GM12864 (cell line): Measurements from ENCODE around the gene TRAPPC11.
A peak's percentile ranks its signal among the peaks of the same experiment; 100 is the strongest.

Source experiments
- DNase-seq: peaks from one replicate; pipeline ENCODE4 v3.0.0-alpha.2; 2011; ENCODE audit warnings: low read depth
- H3K4me3 ChIP-seq: 2 replicates; pipeline ENCODE4 v1.5.1; 2011; ENCODE audit warnings: mild to moderate bottlenecking, low read depth, low read length, control low read depth
- TF ChIP-seq, protein P1 (sequence below): IDR thresholded peaks from 2 replicates; pipeline ENCODE4 v1.5.1; 2011; ENCODE audit warnings: low read depth, mild to moderate bottlenecking, moderate library complexity, low read length, control low read depth, inconsistent platforms; ENCODE audit errors: missing control alignments

Gene TRAPPC11

DNA sequence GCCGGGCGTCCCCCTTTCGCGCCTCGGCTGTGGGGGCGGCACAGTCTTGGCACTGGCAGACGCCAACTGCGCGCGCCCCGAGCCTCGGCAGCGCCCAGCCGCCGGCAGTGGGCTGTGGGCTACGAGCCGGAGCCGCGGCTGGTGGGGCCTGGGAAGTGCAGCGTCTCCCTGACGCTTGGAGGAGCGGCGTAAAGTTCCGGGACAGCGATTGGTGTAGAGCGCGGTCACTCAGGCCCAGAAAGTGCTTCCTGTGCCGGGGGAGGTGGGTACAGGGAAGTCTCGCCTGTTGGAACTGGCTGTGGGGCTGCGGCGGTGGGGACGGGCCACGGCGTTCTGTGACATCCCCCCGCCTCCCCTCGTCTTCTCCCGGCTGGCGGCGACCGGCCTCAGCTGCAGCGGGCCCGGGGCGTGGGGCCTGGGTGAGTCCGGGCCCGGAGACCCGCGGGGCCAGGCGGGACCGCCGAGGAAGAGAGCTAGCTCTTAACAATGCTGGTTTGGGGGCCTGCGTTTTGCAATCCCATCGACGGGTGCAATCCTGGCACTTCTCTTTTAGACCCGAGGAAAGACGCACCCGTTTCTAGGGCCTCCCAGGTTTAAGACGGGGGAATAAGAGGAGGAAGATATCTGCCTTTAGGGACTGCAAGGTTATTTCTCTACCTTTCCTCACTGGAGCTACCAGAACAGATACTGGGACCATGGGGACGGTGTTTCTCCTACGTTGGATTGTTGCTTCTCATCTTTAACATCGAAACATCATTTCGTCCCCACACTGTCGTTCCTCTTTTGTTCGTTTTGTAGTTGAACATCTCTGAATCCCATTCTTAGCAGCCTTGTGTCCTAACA lies at the start of gene TRAPPC11, which contains the start of gene RWDD4:
Gene TRAPPC11 (plus strand): TSS at position 265 of the 843 bp plus-strand sequence. CDS start 4,575 bp downstream, outside the sequence.
Gene RWDD4 (minus strand): TSS at position 157 of the 843 bp plus-strand sequence. CDS start 233 bp downstream, outside the sequence.
- DNase-seq, result peak; percentile 97
- H3K4me3 ChIP-seq, result peak within 1 kb of the TSS; percentile 97
- TF ChIP-seq, protein P1, sequence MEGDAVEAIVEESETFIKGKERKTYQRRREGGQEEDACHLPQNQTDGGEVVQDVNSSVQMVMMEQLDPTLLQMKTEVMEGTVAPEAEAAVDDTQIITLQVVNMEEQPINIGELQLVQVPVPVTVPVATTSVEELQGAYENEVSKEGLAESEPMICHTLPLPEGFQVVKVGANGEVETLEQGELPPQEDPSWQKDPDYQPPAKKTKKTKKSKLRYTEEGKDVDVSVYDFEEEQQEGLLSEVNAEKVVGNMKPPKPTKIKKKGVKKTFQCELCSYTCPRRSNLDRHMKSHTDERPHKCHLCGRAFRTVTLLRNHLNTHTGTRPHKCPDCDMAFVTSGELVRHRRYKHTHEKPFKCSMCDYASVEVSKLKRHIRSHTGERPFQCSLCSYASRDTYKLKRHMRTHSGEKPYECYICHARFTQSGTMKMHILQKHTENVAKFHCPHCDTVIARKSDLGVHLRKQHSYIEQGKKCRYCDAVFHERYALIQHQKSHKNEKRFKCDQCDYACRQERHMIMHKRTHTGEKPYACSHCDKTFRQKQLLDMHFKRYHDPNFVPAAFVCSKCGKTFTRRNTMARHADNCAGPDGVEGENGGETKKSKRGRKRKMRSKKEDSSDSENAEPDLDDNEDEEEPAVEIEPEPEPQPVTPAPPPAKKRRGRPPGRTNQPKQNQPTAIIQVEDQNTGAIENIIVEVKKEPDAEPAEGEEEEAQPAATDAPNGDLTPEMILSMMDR, result peak; percentile 10

GRCh38 chr4:183610033-183610432 lies 49.1 kb upstream of the TRAPPC11 start:
- no peak overlapping the region for H3K4me3 ChIP-seq
- TF ChIP-seq, protein P1, result no peak
- DNase-seq, result no peak

DNA sequence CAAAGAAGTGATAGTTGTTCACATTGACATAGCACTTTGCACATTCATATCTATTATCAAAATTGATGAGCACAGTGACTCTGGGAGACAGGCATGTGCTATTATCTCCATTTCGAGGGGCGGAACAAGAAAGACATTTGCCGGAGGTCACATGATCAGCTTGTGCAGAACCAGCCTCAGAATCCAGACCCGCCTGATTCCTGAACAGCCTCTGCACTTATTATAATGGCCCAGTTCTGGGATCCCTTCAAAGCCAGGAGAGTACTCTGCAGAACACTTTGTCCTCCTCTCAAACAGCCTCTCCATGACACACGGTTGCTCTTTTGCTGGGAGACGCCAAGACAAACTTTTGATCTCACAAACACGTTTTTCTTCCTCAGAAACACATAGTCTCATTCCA lies 48.5 kb upstream of the TRAPPC11 start:
- H3K4me3 ChIP-seq, result no peak overlapping the region
- DNase-seq, result no peak
- TF ChIP-seq, protein P1, result no peak

- no peak for DNase-seq
- H3K4me3 ChIP-seq, result no peak overlapping the region
- TF ChIP-seq, protein P1, result no peak
Observed at GRCh38 chr4:183611210-183611830, 47.8 kb upstream of the TRAPPC11 start.

DNA sequence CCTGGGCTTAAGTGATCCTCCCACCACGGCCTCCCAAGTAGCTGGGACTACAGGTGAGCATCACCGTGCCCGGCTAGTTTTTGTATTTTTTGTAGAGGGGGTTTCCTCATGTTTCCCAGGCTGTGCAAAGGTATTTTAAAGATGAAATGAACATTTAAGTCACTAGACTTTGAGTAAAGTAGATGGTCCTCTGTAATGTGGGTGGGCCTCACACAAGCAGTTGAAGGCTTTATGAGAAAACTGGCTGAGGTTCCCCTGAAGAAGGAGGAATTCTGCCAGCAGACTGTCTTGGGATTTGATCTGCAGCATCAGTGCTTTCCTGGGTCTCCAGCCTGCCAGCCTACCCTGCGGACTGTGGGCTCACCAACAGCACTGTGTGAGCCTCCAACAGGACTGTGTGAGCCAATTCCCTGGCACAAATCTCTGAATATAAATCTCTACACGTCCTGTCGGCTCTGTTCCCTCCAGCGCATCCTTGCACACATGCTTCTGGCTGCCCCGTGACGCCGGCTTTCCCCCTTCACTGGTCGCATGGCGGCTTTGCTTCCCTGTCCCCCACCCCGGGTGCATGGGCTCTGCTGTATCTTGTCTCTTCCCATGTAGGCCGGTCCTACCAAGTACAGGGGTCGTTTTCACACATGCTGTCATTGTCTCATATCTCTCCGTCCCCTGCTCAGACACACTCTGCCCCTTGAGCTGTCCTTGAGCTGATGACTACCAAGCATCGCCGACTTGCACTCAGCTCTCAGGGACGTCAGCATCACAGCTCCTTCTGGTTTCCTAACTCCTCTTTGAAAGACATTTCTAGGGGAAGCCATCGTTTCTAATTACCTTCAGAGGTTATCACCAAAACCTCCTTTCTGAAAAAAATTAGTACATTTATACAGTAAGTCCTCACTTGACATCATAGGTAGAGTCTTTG lies 46.5 kb upstream of the TRAPPC11 start:
- no peak overlapping the region for H3K4me3 ChIP-seq
- no peak for DNase-seq
- TF ChIP-seq, protein P1, result no peak

DNA sequence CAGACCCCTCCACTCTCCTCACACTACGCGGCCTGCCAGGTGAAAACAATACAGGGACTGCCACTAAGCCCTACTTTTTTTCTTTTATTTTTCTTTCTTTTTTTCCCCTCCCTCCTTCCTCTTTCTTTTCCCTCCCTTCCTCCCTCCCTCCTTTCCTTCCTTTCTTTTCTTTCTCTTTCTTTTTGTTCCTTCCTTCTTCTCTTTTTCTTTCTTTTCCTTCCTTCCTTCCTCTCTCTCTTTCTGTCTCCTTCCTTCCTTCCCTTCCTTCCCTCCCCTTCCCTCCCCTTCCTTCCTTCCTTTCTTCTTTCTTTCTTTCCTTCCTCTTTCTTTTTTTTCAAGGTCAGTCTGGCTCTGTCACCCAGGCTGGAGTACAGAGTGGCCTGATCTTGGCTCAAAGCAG lies 42.0 kb upstream of the TRAPPC11 start:
- TF ChIP-seq, protein P1, result no peak
- no peak overlapping the region for H3K4me3 ChIP-seq
- DNase-seq, result no peak
